Right lobe of liver (tissue), 6 donors: ENCODE data around the gene CHD2. TPM values are rescaled to one million over a fixed set of nuclear protein-coding genes. Genes with fewer than 3 reads are reported as not detected.

ENCODE experiments used
- ATAC-seq, 4 donors: fragments of 200-7000 bp; cut with Tn5 transposase; one replicate each; pipeline ENCODE4 v1.9.1; 2020; ENCODE audit warnings: mild to moderate bottlenecking in 4 of 4, moderate library complexity in 4 of 4
- DNase-seq, 3 donors: peaks; one replicate each; pipeline ENCODE4 v3.0.0-alpha.2; 2020
- H3K27ac ChIP-seq, 3 donors: fragments of 200-600 bp; one replicate each; pipeline ENCODE4 v1.8.0; 2022
- H3K27me3 ChIP-seq, 2 donors: fragments of 200-600 bp; one replicate each; pipeline ENCODE4 v1.8.0; 2022
- H3K36me3 ChIP-seq, 4 donors: fragments of 200-600 bp; sonication (generic) in 1 of 4; one replicate each; pipeline versions ENCODE4 v1.5.1 to v1.8.0; 2017 to 2022; ENCODE audit warnings: control low read depth in 1 of 4
- H3K4me1 ChIP-seq, 4 donors: fragments of 200-600 bp; sonication (generic) in 1 of 4; one replicate each; pipeline versions ENCODE4 v1.5.1 to v1.8.0; 2017 to 2022; ENCODE audit warnings: control low read depth in 1 of 4
- H3K4me3 ChIP-seq, 3 donors: fragments of 200-600 bp; one replicate each; pipeline ENCODE4 v1.8.0; 2022
- H3K9me3 ChIP-seq, 4 donors: fragments of 200-600 bp; sonication (generic) in 1 of 4; one replicate each; pipeline versions ENCODE4 v1.5.1 to v1.8.0; 2017 to 2022; ENCODE audit warnings: control low read depth in 1 of 4
- POLR2A ChIP-seq: fragments of 450-650 bp; IDR thresholded peaks from one replicate; pipeline ENCODE4 v1.6.1; 2017; ENCODE audit warnings: antibody characterized with exemption, mild to moderate bottlenecking
- WGBS: methylation state at CpG from one replicate; pipeline ENCODE4 v1.1.6; 2018; ENCODE audit warnings: low coverage, low lambda C conversion rate; ENCODE audit not compliant: insufficient coverage; ENCODE audit errors: missing lambda C conversion rate; 5-methylcytosine and 5-hydroxymethylcytosine counted together
- intact Hi-C, 2 donors: fragments of 100-400 bp; cut with DNase I; formaldehyde crosslinking; loops; one replicate each; pipeline versions ENCODE4 v1.11.2 to v1.14.1; 2022
- total RNA-seq, 6 experiments: library from RNA; depleted of rRNA in 2 of 6; stranded (reverse); fragments of >200 nt in 2 of 6; fragmentation: NEBNext Ultra II Directional in 3 of 6; extraction: Animal tissue kit (Norgen Biotek cat#: 25700) in 3 of 6; gene quantifications; one replicate each; pipeline versions ENCODE4 v1.1.0 to v1.2.4, GENCODE V29; 2016 to 2023
- TF ChIP-seq, protein P1 (sequence below), 4 donors: fragments of 200-600 bp in 3 of 4; fragments of 450-650 bp in 1 of 4; IDR thresholded peaks; one replicate each; pipeline versions ENCODE4 v1.5.1 to v1.8.0; 2016 to 2022; ENCODE audit warnings: antibody characterized with exemption in 4 of 4, mild to moderate bottlenecking in 2 of 4
- donor health status: DM: no; HTN: yes; CAD: no.
- donor health status: DM: no; HTN: no; CAD: no.
- donor health status: DM: no; HTN: no; CAD: no.
- donor health status: DM: no; HTN: yes; CAD: no.
- donor health status: DM: no; HTN: yes; CAD: no.

CHD2 gene
- total RNA-seq, 6 experiments from 2014 or later = 41.4 to 65.0 (median 56.6) TPM

DNA sequence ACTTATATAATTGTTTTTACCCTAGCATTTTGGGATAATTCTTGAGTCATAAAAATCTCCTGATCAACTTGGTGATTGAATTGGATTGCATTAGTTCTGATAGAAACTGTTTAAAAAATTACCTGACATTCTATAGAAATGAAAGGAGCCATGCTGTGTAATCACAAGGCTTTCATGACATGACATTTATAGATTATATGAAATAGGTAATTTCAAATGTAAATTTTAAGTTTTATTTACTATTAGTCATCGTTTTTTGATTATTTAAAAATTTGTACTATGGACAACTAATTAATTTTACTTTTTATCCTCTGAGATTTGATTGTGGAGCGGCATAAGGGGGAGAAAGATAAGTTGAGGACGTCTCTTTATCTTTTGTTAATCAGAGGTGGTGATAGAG, 12.3 kb upstream of the CHD2 start:
- no peak overlapping the region for H3K4me3 ChIP-seq
- 58% methylated on average over 3 of the region's 3 CpGs for WGBS
- TF ChIP-seq, protein P1, sequence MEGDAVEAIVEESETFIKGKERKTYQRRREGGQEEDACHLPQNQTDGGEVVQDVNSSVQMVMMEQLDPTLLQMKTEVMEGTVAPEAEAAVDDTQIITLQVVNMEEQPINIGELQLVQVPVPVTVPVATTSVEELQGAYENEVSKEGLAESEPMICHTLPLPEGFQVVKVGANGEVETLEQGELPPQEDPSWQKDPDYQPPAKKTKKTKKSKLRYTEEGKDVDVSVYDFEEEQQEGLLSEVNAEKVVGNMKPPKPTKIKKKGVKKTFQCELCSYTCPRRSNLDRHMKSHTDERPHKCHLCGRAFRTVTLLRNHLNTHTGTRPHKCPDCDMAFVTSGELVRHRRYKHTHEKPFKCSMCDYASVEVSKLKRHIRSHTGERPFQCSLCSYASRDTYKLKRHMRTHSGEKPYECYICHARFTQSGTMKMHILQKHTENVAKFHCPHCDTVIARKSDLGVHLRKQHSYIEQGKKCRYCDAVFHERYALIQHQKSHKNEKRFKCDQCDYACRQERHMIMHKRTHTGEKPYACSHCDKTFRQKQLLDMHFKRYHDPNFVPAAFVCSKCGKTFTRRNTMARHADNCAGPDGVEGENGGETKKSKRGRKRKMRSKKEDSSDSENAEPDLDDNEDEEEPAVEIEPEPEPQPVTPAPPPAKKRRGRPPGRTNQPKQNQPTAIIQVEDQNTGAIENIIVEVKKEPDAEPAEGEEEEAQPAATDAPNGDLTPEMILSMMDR (IDR thresholded peaks at IDR 0.05) = no peak
- TF ChIP-seq POLR2A = no peak
- H3K27me3 ChIP-seq = no peaks in the 10 kb centered on the region
- H3K4me1 ChIP-seq = peaks cover 0 to 29% (median 6%) of the 10 kb centered on the region in 4 donors
- H3K36me3 ChIP-seq = peaks cover 0 to 56% (median 13%) of the 10 kb centered on the region in 4 donors
- intact Hi-C loops = no loop called here
- ATAC-seq (no peak), DNase-seq (no peak)
- H3K9me3 ChIP-seq = no peaks in the 10 kb centered on the region
- H3K27ac ChIP-seq = no peak overlapping the region

- peaks cover 0 to 73% (median 20%) of the 10 kb centered on the region in 4 donors for H3K36me3 ChIP-seq
- WGBS = 75% methylated on average over 4 of the region's 5 CpGs
- DNase-seq = no peak
- H3K27me3 ChIP-seq = no peaks in the 10 kb centered on the region
- intact Hi-C loops = no loop called here
- no peak for ATAC-seq
- no peak overlapping the region for H3K27ac ChIP-seq
- H3K9me3 ChIP-seq = no peaks in the 10 kb centered on the region
- H3K4me3 ChIP-seq = no peak overlapping the region
- H3K4me1 ChIP-seq = peaks cover 0 to 29% (median 6%) of the 10 kb centered on the region in 4 donors
- TF ChIP-seq, protein P1 (IDR thresholded peaks at IDR 0.05) = no peak
- TF ChIP-seq POLR2A = no peak
Observed at GRCh38 chr15:92889390-92890107, 10.6 kb upstream of the CHD2 start.

DNA sequence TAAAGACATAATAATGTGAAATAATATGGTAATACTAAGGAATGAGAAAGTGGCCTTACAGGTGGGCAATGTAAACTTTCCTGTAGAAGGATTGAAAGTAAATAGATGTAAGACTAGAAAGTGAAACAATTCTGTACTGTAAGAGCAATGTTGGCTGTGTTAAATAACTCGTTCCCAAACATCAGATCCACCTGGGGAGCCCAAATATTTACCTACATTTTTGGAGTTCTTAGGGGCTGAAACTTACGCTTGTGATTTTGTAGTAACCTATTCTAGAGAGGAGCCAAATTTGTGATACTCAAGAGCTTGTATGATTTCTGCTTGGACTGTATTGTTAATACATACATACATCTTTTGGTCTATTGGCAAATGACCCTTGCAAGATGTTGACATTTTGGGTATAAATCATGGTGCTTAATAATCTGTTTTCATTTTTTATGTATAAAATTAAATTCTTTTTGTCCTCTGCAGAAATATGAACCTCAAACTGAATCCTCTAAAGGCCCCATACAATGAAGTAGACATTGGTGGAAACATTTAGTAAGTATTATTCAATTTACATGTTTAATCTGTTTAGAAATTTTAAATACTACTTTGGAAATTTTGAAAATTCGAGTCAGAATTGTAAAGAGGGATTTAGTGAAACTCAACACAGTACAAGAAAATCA, 8.5 kb upstream of the CHD2 start:
- DNase-seq (no peak), ATAC-seq (peak in 3 of 4 donors; percentile 12 to 18 (median 18))
- WGBS = 41% methylated on average over 3 of the region's 3 CpGs
- intact Hi-C loops = no loop called here
- TF ChIP-seq POLR2A = no peak
- TF ChIP-seq, protein P1 (IDR thresholded peaks at IDR 0.05) = no peak
- Histone ChIP-seq H3K36me3 (peaks cover 0 to 65% (median 20%) of the 10 kb centered on the region in 4 donors), H3K27me3 (no peaks in the 10 kb centered on the region), H3K4me3 (no peak overlapping the region), H3K27ac (no peak overlapping the region), H3K4me1 (peaks cover 0 to 34% (median 2%) of the 10 kb centered on the region in 4 donors), H3K9me3 (no peaks in the 10 kb centered on the region)

DNA sequence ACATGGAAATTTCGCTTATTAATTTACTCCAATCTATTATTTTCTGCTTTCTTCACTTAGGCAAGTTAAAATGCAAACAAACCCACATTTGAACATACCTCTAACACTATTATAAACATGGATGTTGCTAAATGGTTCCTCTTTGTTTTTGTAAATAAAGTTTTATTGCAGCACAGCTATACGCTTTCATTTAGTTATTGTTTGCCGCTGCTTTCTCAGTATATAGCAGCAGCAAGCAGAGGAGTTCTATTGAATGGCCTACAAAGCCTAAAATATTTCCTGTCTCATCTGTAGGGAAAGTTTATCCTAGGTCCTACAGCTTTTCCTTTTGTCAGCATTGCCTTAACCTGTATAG, 7.9 kb upstream of the CHD2 start:
- H3K4me1 ChIP-seq = peaks cover 0 to 31% (median 2%) of the 10 kb centered on the region in 4 donors

More for the DNA sequence above, 7.9 kb upstream of the CHD2 start:
- DNase-seq (no peak), ATAC-seq (no peak)
- intact Hi-C loops = no loop called here
- no peak for TF ChIP-seq POLR2A
- TF ChIP-seq, protein P1 (IDR thresholded peaks at IDR 0.05) = no peak
- H3K27ac ChIP-seq = no peak overlapping the region
- peaks cover 0 to 60% (median 17%) of the 10 kb centered on the region in 4 donors for H3K36me3 ChIP-seq
- WGBS = 89% methylated on average over 3 of the region's 3 CpGs
- no peaks in the 10 kb centered on the region for H3K27me3 ChIP-seq
- no peaks in the 10 kb centered on the region for H3K9me3 ChIP-seq
- no peak overlapping the region for H3K4me3 ChIP-seq
